GM12875 (cell line): ENCODE data around the gene PRKAG2.

Source experiments
- H3K4me3 ChIP-seq: one replicate; pipeline ENCODE4 v1.5.1; 2011; ENCODE audit warnings: low read depth, low read length, control low read depth
- CTCF ChIP-seq: IDR thresholded peaks from 2 replicates; pipeline ENCODE4 v1.5.1; 2011; ENCODE audit warnings: low read depth, mild to moderate bottlenecking, control low read depth, inconsistent platforms, low read length, moderate library complexity, borderline replicate concordance; ENCODE audit not compliant: insufficient read depth

Gene PRKAG2

GRCh38 chr7:151876899-151877777, at the start of gene PRKAG2:
Gene PRKAG2, minus strand, starts transcription at chr7:151877115. Its CDS starts 495 bp downstream, at chr7:151876620.
- peak within 1 kb of the TSS; percentile 33 for H3K4me3 ChIP-seq
- TF ChIP-seq CTCF, result no peak

DNA sequence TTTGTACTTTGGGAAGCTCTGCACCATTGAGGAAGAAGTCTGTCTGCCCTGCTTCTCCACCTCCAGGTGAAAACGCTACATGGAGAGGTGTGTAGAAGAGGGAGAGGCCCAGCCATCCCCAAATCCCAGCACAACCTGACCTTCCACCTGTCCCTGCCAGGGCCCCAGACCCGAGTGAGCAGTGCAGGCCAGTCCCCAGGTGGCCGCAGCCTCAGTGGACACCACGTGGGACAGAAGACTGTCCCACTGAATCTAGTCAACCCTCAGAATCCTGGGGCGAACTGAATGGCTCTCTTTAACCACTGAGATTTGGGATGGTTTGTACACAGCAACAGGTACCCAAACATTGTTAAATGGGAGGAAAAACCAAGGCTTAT, 49.4 kb upstream of the PRKAG2 start:
- no peak overlapping the region for H3K4me3 ChIP-seq
- TF ChIP-seq CTCF, result no peak

- no peak for TF ChIP-seq CTCF
- no peak overlapping the region for H3K4me3 ChIP-seq
These were observed 48.8 kb upstream of the PRKAG2 start for GRCh38 chr7:151925446-151926335.

DNA sequence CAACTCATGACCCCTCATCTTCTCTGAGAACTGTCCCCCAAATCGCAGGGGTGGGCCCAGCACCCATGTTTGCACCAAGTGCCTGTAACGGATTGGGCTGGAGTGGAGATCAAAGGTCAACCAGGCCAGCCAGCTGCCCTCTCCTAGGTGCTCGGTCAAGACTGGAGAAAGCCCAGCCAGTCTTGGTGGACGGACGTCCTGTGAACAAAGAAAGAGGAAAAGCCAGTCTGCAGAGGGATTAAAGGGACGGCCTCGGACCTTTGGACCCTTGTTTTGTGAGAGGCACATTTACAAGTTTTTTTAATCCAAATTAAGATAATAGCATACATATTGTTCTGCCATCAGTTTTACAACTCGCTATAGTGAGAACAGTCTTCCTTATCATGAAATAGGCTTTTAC, 47.6 kb upstream of the PRKAG2 start:
- no peak for TF ChIP-seq CTCF

GRCh38 chr7:151924001-151924400, 47.1 kb upstream of the PRKAG2 start:
- no peak for TF ChIP-seq CTCF

More for the DNA sequence above, 47.6 kb upstream of the PRKAG2 start:
- H3K4me3 ChIP-seq, result no peak overlapping the region

DNA sequence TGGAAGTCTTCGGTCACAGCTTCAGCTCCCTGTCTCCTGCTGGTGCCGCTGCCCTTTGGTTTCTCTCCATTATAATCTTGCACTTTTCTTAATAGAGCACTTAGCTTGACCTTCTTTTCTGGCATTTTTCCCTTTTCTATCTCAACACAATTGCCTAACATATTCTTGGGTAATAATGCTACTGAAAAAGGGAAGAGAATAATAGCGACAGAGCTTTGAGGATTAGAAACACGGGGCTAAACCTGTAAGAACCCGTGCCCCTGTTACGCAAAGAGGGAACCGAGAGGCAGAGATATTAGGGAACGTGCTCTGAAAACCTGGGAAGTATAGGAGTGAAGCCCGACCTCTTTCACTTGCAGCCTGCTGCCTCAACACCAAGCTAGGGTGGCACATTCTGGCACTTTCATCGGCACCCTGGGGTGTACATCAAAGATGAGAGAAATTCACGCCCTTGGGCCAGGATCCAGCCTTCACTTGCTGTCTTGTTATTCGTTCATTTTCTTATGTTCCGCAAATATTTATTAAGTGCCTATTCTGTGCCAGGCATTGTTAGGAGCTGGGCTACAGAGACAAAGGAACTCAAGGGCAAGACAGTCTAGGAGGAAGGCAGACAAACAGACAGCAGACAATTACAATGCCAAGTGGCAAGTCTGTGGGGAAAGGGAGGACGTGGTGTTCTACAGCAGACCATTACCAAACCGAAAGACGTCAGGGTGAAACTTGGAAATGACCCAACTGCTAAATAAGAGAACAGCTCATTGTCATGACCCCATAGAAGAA, 46.4 kb upstream of the PRKAG2 start:
- TF ChIP-seq CTCF, result no peak
- no peak overlapping the region for H3K4me3 ChIP-seq

More at GRCh38 chr7:151924001-151924400, 47.1 kb upstream of the PRKAG2 start:
- no peak overlapping the region for H3K4me3 ChIP-seq
